ENCODE measurements around the gene FTO. TPM values are rescaled to one million over a fixed set of nuclear protein-coding genes. Genes with fewer than 3 reads are reported as not detected.

Gene FTO
- total RNA-seq, 1 experiment from 2014 or later = 78.3 TPM

GRCh38 chr16:53914736-53915135 lies 210.8 kb downstream of the FTO start:
- intact Hi-C loops (cut with micrococcal nuclease; ENCODE audit: unreplicated experiment) = no loop called here
- no peak overlapping the region for H3K4me3 ChIP-seq (ENCODE audit: low read depth, low read length)
- H3K9me3 ChIP-seq = no peaks in the 10 kb centered on the region
- no TSS peak for BruUV-seq (replicated peaks)
- no peaks in the 10 kb centered on the region for H3K9me3 Mint-ChIP-seq (ENCODE audit: unreplicated experiment)
- no peak for TF ChIP-seq CTCF (IDR thresholded peaks at IDR 0.05; ENCODE audit: insufficient read depth in 1 of 2, low read depth in 1 of 2, low read length in 1 of 2, severe bottlenecking in 1 of 2, unreplicated experiment in 1 of 2)
- H3K27me3 ChIP-seq (replicated peaks; ENCODE audit: control insufficient read depth, insufficient read depth, low read length) = no peaks in the 10 kb centered on the region
- H3K4me3 Mint-ChIP-seq (ENCODE audit: unreplicated experiment) = no peak overlapping the region
- no peaks in the 10 kb centered on the region for H3K36me3 ChIP-seq (ENCODE audit: control insufficient read depth, insufficient read depth, low read length)
- ChIA-PET CTCF (interaction anchor here (0.6 kb wide), 1 partner anchor 24 kb away, joined by 4 read pairs; no protein-coding TSS in a partner anchor), POLR2A (no interaction called here)
- H3K4me1 Mint-ChIP-seq (ENCODE audit: low read depth, unreplicated experiment) = peaks cover 28% of the 10 kb centered on the region
- no peaks in the 10 kb centered on the region for H3K36me3 Mint-ChIP-seq (ENCODE audit: insufficient read depth, unreplicated experiment)
- no peak overlapping the region for H3K27ac Mint-ChIP-seq (ENCODE audit: unreplicated experiment)
- peaks cover 48% of the 10 kb centered on the region for H3K4me1 ChIP-seq
- no peaks in the 10 kb centered on the region for H3K27me3 Mint-ChIP-seq (ENCODE audit: insufficient read depth, unreplicated experiment)
- DNase-seq = no peak

GRCh38 chr16:53915452-53916160 lies 211.7 kb downstream of the FTO start:
- Mint-ChIP-seq H3K4me3 (ENCODE audit: unreplicated experiment) (no peak overlapping the region), H3K9me3 (ENCODE audit: unreplicated experiment) (no peaks in the 10 kb centered on the region), H3K27ac (ENCODE audit: unreplicated experiment) (no peak overlapping the region), H3K36me3 (ENCODE audit: insufficient read depth, unreplicated experiment) (no peaks in the 10 kb centered on the region), H3K4me1 (ENCODE audit: low read depth, unreplicated experiment) (peaks cover 28% of the 10 kb centered on the region), H3K27me3 (ENCODE audit: insufficient read depth, unreplicated experiment) (no peaks in the 10 kb centered on the region)
- DNase-seq = no peak
- Histone ChIP-seq H3K4me1 (peaks cover 43% of the 10 kb centered on the region), H3K27me3 (replicated peaks; ENCODE audit: control insufficient read depth, insufficient read depth, low read length) (no peaks in the 10 kb centered on the region), H3K4me3 (ENCODE audit: low read depth, low read length) (no peak overlapping the region), H3K36me3 (ENCODE audit: control insufficient read depth, insufficient read depth, low read length) (no peaks in the 10 kb centered on the region), H3K9me3 (no peaks in the 10 kb centered on the region)
- ChIA-PET CTCF (interaction anchor here (1.4 kb wide), 1 partner anchor 20 kb away, joined by 3 read pairs; no protein-coding TSS in a partner anchor), POLR2A (no interaction called here)
- TF ChIP-seq CTCF (IDR thresholded peaks at IDR 0.05; ENCODE audit: insufficient read depth in 1 of 2, low read depth in 1 of 2, low read length in 1 of 2, severe bottlenecking in 1 of 2, unreplicated experiment in 1 of 2) = no peak
- intact Hi-C loops (cut with micrococcal nuclease; ENCODE audit: unreplicated experiment) = no loop called here
- no TSS peak for BruUV-seq (replicated peaks)

GRCh38 chr16:53920988-53921387 lies 217.0 kb downstream of the FTO start:
- no peaks in the 10 kb centered on the region for H3K27me3 ChIP-seq (replicated peaks; ENCODE audit: control insufficient read depth, insufficient read depth, low read length)
- Mint-ChIP-seq H3K4me1 (ENCODE audit: low read depth, unreplicated experiment) (peaks cover 41% of the 10 kb centered on the region), H3K36me3 (ENCODE audit: insufficient read depth, unreplicated experiment) (no peaks in the 10 kb centered on the region), H3K4me3 (ENCODE audit: unreplicated experiment) (no peak overlapping the region), H3K27ac (ENCODE audit: unreplicated experiment) (no peak overlapping the region), H3K27me3 (ENCODE audit: insufficient read depth, unreplicated experiment) (no peaks in the 10 kb centered on the region), H3K9me3 (ENCODE audit: unreplicated experiment) (no peaks in the 10 kb centered on the region)
- no peaks in the 10 kb centered on the region for H3K9me3 ChIP-seq
- intact Hi-C loops (cut with micrococcal nuclease; ENCODE audit: unreplicated experiment) = no loop called here
- CTCF ChIA-PET = no interaction called here
- no peak overlapping the region for H3K4me3 ChIP-seq (ENCODE audit: low read depth, low read length)
- no TSS peak for BruUV-seq (replicated peaks)
- no peaks in the 10 kb centered on the region for H3K36me3 ChIP-seq (ENCODE audit: control insufficient read depth, insufficient read depth, low read length)
- POLR2A ChIA-PET = no interaction called here
- H3K4me1 ChIP-seq = peaks cover 35% of the 10 kb centered on the region
- no peak for DNase-seq
- no peak for TF ChIP-seq CTCF (IDR thresholded peaks at IDR 0.05; ENCODE audit: insufficient read depth in 1 of 2, low read depth in 1 of 2, low read length in 1 of 2, severe bottlenecking in 1 of 2, unreplicated experiment in 1 of 2)
